WTC11 (cell line): ENCODE results near the gene CHST11.

Source experiments
- ATF2 ChIP-seq: sonication (generic); formaldehyde crosslinking; IDR thresholded peaks from 2 replicates; pipeline ENCODE4 v1.8.1; 2022; ENCODE audit warnings: low read depth, missing genetic modification reagents, borderline replicate concordance
- ATF3 ChIP-seq: sonication (generic); formaldehyde crosslinking; conservative IDR thresholded peaks from 2 replicates; pipeline ENCODE4 v1.8.1; 2022; ENCODE audit warnings: mild to moderate bottlenecking, missing genetic modification reagents
- CREB1 ChIP-seq: sonication (generic); formaldehyde crosslinking; IDR thresholded peaks from 2 replicates; pipeline ENCODE4 v1.8.0; 2023; ENCODE audit warnings: mild to moderate bottlenecking, missing genetic modification reagents
- CTCF ChIP-seq: fragments of 200-600 bp; IDR thresholded peaks from 2 replicates; pipeline ENCODE4 v1.8.0; 2022; ENCODE audit warnings: antibody characterized with exemption
- FOXK1 ChIP-seq: sonication (generic); formaldehyde crosslinking; IDR thresholded peaks from 2 replicates; pipeline ENCODE4 v1.8.0; 2022; ENCODE audit warnings: mild to moderate bottlenecking, moderate library complexity, missing genetic modification reagents
- GABPB1 ChIP-seq: sonication (generic); formaldehyde crosslinking; IDR thresholded peaks from 2 replicates; pipeline ENCODE4 v1.8.1; 2023; ENCODE audit warnings: mild to moderate bottlenecking, missing genetic modification reagents
- KAT7 ChIP-seq: sonication (generic); formaldehyde crosslinking; IDR thresholded peaks from 2 replicates; pipeline ENCODE4 v1.8.1; 2023; ENCODE audit warnings: missing genetic modification reagents, mild to moderate bottlenecking, borderline replicate concordance
- MAX ChIP-seq: sonication (generic); formaldehyde crosslinking; IDR thresholded peaks from 2 replicates; pipeline ENCODE4 v1.8.0; 2022; ENCODE audit warnings: mild to moderate bottlenecking, missing genetic modification reagents
- MLX ChIP-seq: sonication (generic); formaldehyde crosslinking; IDR thresholded peaks from 2 replicates; pipeline ENCODE4 v1.8.1; 2023; ENCODE audit warnings: mild to moderate bottlenecking, missing genetic modification reagents, moderate library complexity
- PREB ChIP-seq: sonication (generic); formaldehyde crosslinking; IDR thresholded peaks from 2 replicates; pipeline ENCODE4 v1.8.1; 2022; ENCODE audit warnings: mild to moderate bottlenecking, missing genetic modification reagents, moderate library complexity, borderline replicate concordance
- TCF7 ChIP-seq: sonication (generic); formaldehyde crosslinking; IDR thresholded peaks from 2 replicates; pipeline ENCODE4 v1.8.0; 2022; ENCODE audit warnings: mild to moderate bottlenecking, low read depth, missing genetic modification reagents, moderate library complexity
- ZNF232 ChIP-seq: sonication (generic); formaldehyde crosslinking; IDR thresholded peaks from 2 replicates; pipeline ENCODE4 v1.8.0; 2022; ENCODE audit warnings: mild to moderate bottlenecking, missing genetic modification reagents
- ZNF671 ChIP-seq: fragments of 250-450 bp; sonication (Bioruptor Pico); IDR thresholded peaks from 2 replicates; pipeline ENCODE4 v1.8.0; 2021; ENCODE audit warnings: mild to moderate bottlenecking

GRCh38 chr12:104676636-104677035, 219.9 kb downstream of the CHST11 start:
- TF ChIP-seq KAT7 (no peak), TCF7 (CRISPR knock-in tag) (no peak), ATF2 (CRISPR knock-in tag) (no peak), CTCF (no peak), PREB (CRISPR knock-in tag) (no peak), GABPB1 (CRISPR knock-in tag) (no peak), CREB1 (CRISPR knock-in tag) (no peak), ZNF232 (no peak), FOXK1 (CRISPR knock-in tag) (no peak), ATF3 (CRISPR knock-in tag) (no peak), MLX (CRISPR knock-in tag) (no peak), ZNF671 (CRISPR knock-in tag) (no peak), MAX (CRISPR knock-in tag) (no peak)
